ENCODE results near the gene GGA1.

Gene GGA1

DNA sequence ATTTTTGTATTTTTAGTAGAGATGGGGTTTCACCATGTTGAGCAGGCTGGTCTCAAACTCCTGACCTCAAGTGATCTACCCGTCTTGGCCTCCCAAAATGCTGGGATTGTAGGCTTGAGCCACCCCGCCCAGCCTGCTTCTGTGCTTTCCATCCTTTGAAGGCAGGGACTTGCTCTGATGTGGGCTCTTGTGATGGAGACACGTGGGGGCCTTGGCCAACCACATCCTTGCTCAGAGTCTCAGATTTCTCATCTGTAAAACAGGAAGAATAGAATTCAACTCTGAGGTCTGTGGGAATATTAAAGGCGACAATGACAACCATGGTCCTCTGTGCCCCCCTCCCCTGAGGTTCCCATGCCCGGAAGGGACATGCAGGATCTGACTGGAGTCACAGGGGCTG, 3.8 kb upstream of the GGA1 start:
- TF ChIP-seq, protein P1, sequence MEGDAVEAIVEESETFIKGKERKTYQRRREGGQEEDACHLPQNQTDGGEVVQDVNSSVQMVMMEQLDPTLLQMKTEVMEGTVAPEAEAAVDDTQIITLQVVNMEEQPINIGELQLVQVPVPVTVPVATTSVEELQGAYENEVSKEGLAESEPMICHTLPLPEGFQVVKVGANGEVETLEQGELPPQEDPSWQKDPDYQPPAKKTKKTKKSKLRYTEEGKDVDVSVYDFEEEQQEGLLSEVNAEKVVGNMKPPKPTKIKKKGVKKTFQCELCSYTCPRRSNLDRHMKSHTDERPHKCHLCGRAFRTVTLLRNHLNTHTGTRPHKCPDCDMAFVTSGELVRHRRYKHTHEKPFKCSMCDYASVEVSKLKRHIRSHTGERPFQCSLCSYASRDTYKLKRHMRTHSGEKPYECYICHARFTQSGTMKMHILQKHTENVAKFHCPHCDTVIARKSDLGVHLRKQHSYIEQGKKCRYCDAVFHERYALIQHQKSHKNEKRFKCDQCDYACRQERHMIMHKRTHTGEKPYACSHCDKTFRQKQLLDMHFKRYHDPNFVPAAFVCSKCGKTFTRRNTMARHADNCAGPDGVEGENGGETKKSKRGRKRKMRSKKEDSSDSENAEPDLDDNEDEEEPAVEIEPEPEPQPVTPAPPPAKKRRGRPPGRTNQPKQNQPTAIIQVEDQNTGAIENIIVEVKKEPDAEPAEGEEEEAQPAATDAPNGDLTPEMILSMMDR (IDR thresholded peaks at IDR 0.05; ENCODE audit: borderline replicate concordance, insufficient read depth, low read depth, low read length), result no peak
- no peak overlapping the region for H3K4me3 ChIP-seq (ENCODE audit: low read depth, low read length)

DNA sequence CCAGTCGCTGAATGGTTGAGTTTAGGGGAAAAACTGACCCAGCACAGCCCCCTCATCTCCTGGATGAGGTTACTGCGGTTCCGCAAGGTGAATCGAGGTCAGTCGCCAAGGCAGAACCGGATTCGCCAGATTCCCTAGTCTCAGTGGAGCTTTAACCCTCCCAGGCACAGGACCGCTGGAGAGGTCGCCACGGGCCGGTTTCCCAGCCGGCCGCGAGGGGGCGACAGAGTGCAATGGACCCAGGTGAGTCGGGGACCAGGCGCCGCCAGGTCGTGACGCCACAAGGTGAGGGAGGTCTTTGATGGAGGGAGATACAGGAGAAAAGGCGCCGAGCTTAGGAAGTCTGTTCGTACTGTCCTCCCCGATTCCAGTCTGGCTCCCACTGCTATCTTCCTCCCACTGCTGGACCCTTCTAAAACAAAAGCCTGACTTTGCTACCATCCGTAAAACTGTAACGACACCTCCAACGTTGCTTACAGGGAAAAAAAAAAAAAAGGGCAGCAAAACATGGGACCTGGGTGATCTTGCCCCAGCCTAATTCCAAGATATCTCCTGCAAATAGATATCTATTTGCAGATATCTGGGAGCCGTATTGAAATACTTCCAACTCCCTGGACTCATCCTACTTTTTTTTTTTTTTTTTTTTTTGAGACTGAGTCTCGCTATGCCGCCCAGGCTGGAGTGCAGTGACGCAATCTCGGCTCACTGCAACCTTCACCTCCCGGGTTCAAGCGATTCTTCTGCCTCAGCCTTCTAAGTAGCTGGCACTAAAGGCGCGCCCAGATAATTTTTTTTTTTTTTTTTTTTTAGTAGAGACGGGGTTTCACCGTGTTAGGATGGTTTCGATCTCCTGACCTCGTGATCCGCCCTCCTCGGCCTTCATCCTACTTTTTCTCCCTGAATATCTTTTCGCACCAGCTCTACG, 1.4 kb upstream of the GGA1 start:
- TF ChIP-seq, protein P1 (IDR thresholded peaks at IDR 0.05; ENCODE audit: borderline replicate concordance, insufficient read depth, low read depth, low read length), result peak; percentile 99
- peak overlapping the region; percentile 45 for H3K4me3 ChIP-seq (ENCODE audit: low read depth, low read length)

DNA sequence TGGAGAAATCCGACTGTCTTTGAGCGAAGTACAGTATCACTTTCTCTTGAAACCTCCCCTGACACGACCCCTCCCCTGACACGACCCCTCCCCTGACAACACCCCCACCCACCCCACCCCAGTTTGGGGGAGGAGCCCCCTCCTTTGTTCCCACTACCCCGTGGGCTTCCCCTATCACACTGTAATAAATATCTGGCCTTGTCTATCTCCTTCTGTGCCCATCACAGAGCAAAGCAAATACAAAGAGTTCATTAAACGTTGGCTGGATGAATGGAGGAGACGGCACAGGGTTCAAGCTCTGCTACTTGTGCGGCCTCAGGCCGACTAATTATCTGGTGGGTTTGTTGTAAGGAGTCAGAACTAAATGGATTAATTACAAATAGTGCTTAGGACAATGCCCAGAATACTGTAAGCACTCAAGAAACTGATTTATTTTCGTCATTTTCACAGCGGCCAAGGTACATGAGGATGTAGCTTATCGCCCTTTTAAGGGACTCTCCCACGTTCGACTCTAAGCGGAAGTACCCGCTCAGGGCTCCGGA, 628 bp upstream of the GGA1 start:
- TF ChIP-seq, protein P1 (IDR thresholded peaks at IDR 0.05; ENCODE audit: borderline replicate concordance, insufficient read depth, low read depth, low read length), result no peak
- H3K4me3 ChIP-seq (ENCODE audit: low read depth, low read length), result peak overlapping the region; percentile 96

DNA sequence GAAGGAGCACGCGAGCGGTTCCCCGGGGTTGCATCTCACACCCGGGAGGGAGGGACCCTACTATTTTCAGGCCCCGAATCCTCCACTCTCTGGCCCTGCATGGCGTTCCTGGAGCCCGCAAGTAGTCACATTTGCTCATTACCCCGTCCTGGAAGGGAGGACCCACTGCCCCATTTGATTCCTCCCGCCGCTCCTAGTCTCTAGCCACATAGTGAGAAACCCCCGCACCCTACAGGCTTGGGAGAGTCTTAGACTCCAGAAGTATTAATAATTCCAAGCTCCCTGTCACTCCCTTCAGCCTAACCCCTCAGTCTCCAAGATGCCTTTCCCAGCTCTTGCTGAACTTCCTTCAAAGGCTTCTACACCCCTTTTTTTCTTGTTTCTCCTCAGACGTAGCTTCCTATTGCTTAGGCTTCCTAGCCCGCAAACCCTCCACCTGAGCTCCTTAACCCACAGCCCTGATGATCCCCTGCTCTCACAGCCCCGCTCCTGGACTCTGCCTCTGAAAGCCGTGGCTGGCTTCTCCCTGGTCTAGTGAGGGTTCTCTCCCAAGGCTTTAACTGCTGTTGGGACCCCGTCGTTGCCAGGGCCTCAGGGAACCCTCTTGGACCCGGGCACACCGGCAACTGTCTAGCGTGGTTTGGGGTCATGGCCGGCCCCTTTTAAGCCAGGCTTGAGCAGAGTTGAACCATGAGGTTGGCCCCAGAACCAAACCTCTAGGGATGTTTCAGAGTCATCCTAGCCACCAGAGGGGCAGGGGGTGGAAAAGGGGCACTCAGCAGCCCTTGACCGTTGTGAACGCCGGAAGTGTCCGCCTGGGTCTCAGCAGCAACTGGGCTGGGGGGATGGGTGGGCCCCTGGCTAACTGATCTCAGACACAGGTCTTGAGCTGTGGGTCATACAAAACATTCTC, 862 bp downstream of the GGA1 start:
- peak overlapping the region; percentile 96 for H3K4me3 ChIP-seq (ENCODE audit: low read depth, low read length)
- TF ChIP-seq, protein P1 (IDR thresholded peaks at IDR 0.05; ENCODE audit: borderline replicate concordance, insufficient read depth, low read depth, low read length), result no peak

DNA sequence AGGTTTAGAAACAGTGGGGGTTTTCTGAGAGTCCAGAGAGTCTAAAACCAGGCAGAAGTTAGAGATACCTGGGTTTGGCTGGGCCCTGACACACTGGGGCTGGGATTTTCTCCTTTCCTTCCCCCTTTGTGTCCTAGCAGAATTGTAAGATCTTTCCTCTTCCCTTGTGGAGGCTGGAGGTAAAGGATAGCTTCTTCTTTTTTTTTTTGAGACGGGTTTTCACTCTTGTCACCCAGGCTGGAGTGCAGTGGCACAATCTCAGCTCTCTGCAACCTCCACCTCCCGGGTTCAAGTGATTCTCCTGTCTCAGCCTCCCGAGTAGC, 1.5 kb downstream of the GGA1 start:
- H3K4me3 ChIP-seq (ENCODE audit: low read depth, low read length), result peak overlapping the region; percentile 96

DNA sequence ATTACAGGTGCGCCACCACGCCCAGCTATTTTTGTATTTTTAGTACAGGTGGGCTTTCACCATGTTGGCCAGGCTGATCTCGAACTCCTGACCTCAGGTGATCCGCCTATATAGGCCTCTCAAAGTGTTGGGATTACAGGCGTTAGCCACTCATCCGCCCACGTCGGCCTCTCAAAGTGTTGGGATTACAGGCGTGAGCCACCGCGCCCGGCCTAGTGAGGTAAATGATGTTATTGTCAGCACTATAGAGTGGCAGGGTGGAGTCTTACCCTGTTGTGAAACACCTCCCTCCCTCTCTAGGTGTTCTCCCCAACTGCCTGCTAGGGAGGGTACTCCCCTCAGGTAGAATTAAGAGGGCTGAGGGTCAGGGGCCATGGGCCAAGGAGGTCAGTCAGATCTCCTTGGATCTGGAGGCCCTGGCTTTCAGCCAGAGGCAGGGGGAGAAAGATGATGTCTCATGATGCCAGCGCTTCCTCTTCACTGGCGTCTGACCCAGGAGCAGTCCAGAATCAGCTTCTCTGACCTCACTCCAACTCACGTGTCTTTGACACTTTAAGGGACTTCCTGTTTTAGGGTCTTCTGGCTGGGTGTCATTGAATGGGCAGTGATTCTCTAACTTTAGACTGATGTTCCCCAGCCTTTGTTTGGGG, 2.0 kb downstream of the GGA1 start:
- no peak overlapping the region for H3K4me3 ChIP-seq (ENCODE audit: low read depth, low read length)
- TF ChIP-seq, protein P1 (IDR thresholded peaks at IDR 0.05; ENCODE audit: borderline replicate concordance, insufficient read depth, low read depth, low read length), result no peak

DNA sequence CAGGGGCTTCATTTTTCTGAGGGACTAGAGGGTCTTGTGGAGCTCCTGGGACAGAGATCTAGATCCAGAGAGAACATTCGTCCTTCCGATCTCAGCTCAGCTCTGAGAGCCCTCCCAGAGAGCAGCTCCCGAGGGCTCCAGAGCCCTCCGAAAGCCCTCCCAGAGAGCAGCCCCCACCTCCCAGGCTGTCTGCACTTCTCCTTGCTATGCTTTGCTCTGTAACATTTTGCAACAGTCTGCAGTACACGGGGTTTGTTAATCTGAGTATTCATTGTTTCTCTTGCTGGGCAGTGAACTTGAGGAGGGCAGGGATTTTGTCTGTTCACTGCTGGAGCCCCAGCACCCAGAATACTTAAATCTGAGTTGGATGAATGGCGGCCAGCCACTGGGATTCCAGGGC, 2.6 kb downstream of the GGA1 start:
- TF ChIP-seq, protein P1 (IDR thresholded peaks at IDR 0.05; ENCODE audit: borderline replicate concordance, insufficient read depth, low read depth, low read length), result no peak
- no peak overlapping the region for H3K4me3 ChIP-seq (ENCODE audit: low read depth, low read length)

Data from GM12875 (cell line).